PC-9 (cell line): ENCODE results near the gene OSBPL10.

Experiments
- CTCF ChIP-seq: fragments of 200-600 bp; sonication (generic); conservative IDR thresholded peaks from 2 replicates; pipeline ENCODE4 v1.6.1; 2017; ENCODE audit warnings: mixed run types, antibody characterized with exemption, mild to moderate bottlenecking, moderate library complexity
- EZH2 ChIP-seq: fragments of 200-600 bp; sonication (generic); IDR thresholded peaks from 2 replicates; pipeline ENCODE4 v1.8.0; 2017; ENCODE audit warnings: antibody characterized with exemption, low read depth

GRCh38 chr3:31921837-31922236 lies 59.2 kb downstream of the OSBPL10 start:
- no peak for TF ChIP-seq CTCF
- TF ChIP-seq EZH2: no peak
